ENCODE measurements around the gene GRIK3.

GRCh38 chr1:37042506-37042905 lies 8.2 kb upstream of the GRIK3 start:
- TF ChIP-seq CTCF (conservative IDR thresholded peaks at IDR 0.05), result no peak
- TF ChIP-seq ZFX (IDR thresholded peaks at IDR 0.05), result no peak
